GM12891 (cell line): Measurements from ENCODE around the gene ESYT3.

ENCODE experiments used
- POLR2A ChIP-seq: IDR thresholded peaks from 2 replicates; pipeline ENCODE4 v1.6.1; 2011; ENCODE audit warnings: low read depth, low read length, control low read depth
- POLR2AphosphoS5 ChIP-seq: IDR thresholded peaks from 2 replicates; pipeline ENCODE4 v1.6.1; 2011; ENCODE audit warnings: low read depth, low read length, control low read depth
- POU2F2 ChIP-seq: IDR thresholded peaks from 2 replicates; pipeline ENCODE4 v1.6.1; 2011; ENCODE audit warnings: low read depth, mild to moderate bottlenecking, control low read depth, low read length, moderate library complexity
- TAF1 ChIP-seq: IDR thresholded peaks from 2 replicates; pipeline ENCODE4 v1.6.1; 2011; ENCODE audit warnings: low read depth, low read length, control low read depth

- TF ChIP-seq POLR2A = no peak
- TF ChIP-seq TAF1 = no peak
- TF ChIP-seq POU2F2 = no peak
- TF ChIP-seq POLR2AphosphoS5 = no peak
Observed at GRCh38 chr3:138426211-138426610, 8.2 kb upstream of the ESYT3 start.
